WTC11 (cell line): ENCODE results near the gene RAB3IP. TPM values are rescaled to one million over a fixed set of nuclear protein-coding genes. Genes with fewer than 3 reads are reported as not detected.
"Not testable (repeated sequence)": the region's sequence is repeated elsewhere in the genome, so short reads cannot be mapped to it uniquely, and the experiment has no call there.

ENCODE experiments used
- ATAC-seq: fragments of 200-7000 bp; cut with Tn5 transposase; 2 replicates; pipeline ENCODE4 v1.10.0; 2021; ENCODE audit warnings: mild to moderate bottlenecking, moderate library complexity
- CTCF ChIA-PET: fragments of 300-600 bp; sonication (Branson Sonifier 250); formaldehyde crosslinking; loops from one replicate; lab custom pipeline; 2021; ENCODE audit warnings: antibody characterized with exemption; lab: Charles Lee
- POLR2A ChIA-PET: fragments of 350-600 bp; sonication (Branson Sonifier 250); formaldehyde crosslinking; loops from one replicate; lab custom pipeline; 2021; ENCODE audit warnings: antibody characterized with exemption; lab: Charles Lee
- DNase-seq: peaks from one replicate; pipeline ENCODE4 v3.0.0; 2021; ENCODE audit warnings: low spot score
- H3K27ac Mint-ChIP-seq: 2 replicates; pipeline ENCODE4 v1.8.0; 2021; ENCODE audit warnings: mixed read lengths
- H3K27me3 Mint-ChIP-seq: 2 replicates; pipeline ENCODE4 v1.8.0; 2021; ENCODE audit warnings: low read depth, mild to moderate bottlenecking, moderate library complexity, mixed read lengths
- H3K36me3 Mint-ChIP-seq: 2 replicates; pipeline ENCODE4 v1.8.0; 2021; ENCODE audit warnings: mixed read lengths
- H3K4me1 Mint-ChIP-seq: 2 replicates; pipeline ENCODE4 v1.8.0; 2022; ENCODE audit warnings: mixed read lengths
- H3K4me3 Mint-ChIP-seq: 2 replicates; pipeline ENCODE4 v1.8.0; 2021; ENCODE audit warnings: mild to moderate bottlenecking, moderate library complexity, mixed read lengths
- H3K9me3 Mint-ChIP-seq: 2 replicates; pipeline ENCODE4 v1.8.0; 2021; ENCODE audit warnings: mixed read lengths
- ESRRA ChIP-seq: sonication (generic); formaldehyde crosslinking; IDR thresholded peaks from 2 replicates; pipeline ENCODE4 v1.8.1; 2022; ENCODE audit warnings: mild to moderate bottlenecking, missing genetic modification reagents, borderline replicate concordance
- JAZF1 ChIP-seq: fragments of 250-450 bp; sonication (Bioruptor Pico); IDR thresholded peaks from 2 replicates; pipeline ENCODE4 v1.9.0; 2021; ENCODE audit warnings: moderate library complexity, mild to moderate bottlenecking, inconsistent platforms
- KAT7 ChIP-seq: sonication (generic); formaldehyde crosslinking; IDR thresholded peaks from 2 replicates; pipeline ENCODE4 v1.8.1; 2023; ENCODE audit warnings: missing genetic modification reagents, mild to moderate bottlenecking, borderline replicate concordance
- MAX ChIP-seq: sonication (generic); formaldehyde crosslinking; IDR thresholded peaks from 2 replicates; pipeline ENCODE4 v1.8.0; 2022; ENCODE audit warnings: mild to moderate bottlenecking, missing genetic modification reagents
- MYBL2 ChIP-seq: sonication (generic); formaldehyde crosslinking; IDR thresholded peaks from 2 replicates; pipeline ENCODE4 v1.8.1; 2023; ENCODE audit warnings: mild to moderate bottlenecking, moderate library complexity, missing genetic modification reagents
- NFYB ChIP-seq: sonication (generic); formaldehyde crosslinking; conservative IDR thresholded peaks from 2 replicates; pipeline ENCODE4 v1.8.0; 2022; ENCODE audit warnings: low read depth, missing genetic modification reagents
- PRRX2 ChIP-seq: fragments of 250-450 bp; sonication (Bioruptor Pico); IDR thresholded peaks from 2 replicates; pipeline ENCODE4 v1.8.0; 2021; ENCODE audit warnings: mild to moderate bottlenecking
- SMAD3 ChIP-seq: sonication (generic); formaldehyde crosslinking; IDR thresholded peaks from 2 replicates; pipeline ENCODE4 v1.8.0; 2022; ENCODE audit warnings: missing genetic modification reagents, mild to moderate bottlenecking, borderline replicate concordance
- SOX15 ChIP-seq: fragments of 250-450 bp; sonication (Bioruptor Pico); IDR thresholded peaks from 2 replicates; pipeline ENCODE4 v1.9.0; 2021; ENCODE audit warnings: mild to moderate bottlenecking
- USF1 ChIP-seq: sonication (generic); formaldehyde crosslinking; IDR thresholded peaks from 2 replicates; pipeline ENCODE4 v1.8.0; 2022; ENCODE audit warnings: mild to moderate bottlenecking, missing genetic modification reagents
- ZBTB43 ChIP-seq: sonication (generic); formaldehyde crosslinking; IDR thresholded peaks from 2 replicates; pipeline ENCODE4 v1.8.1; 2023; ENCODE audit warnings: mild to moderate bottlenecking, missing genetic modification reagents
- ZNF121 ChIP-seq: sonication (generic); formaldehyde crosslinking; IDR thresholded peaks from 2 replicates; pipeline ENCODE4 v1.8.0; 2023; ENCODE audit warnings: missing genetic modification reagents
- ZNF232 ChIP-seq: sonication (generic); formaldehyde crosslinking; IDR thresholded peaks from 2 replicates; pipeline ENCODE4 v1.8.0; 2022; ENCODE audit warnings: mild to moderate bottlenecking, missing genetic modification reagents
- ZNF263 ChIP-seq: sonication (generic); formaldehyde crosslinking; IDR thresholded peaks from 2 replicates; pipeline ENCODE4 v1.8.1; 2022; ENCODE audit warnings: low read depth, mild to moderate bottlenecking, moderate library complexity, missing genetic modification reagents
- total RNA-seq: library from RNA; stranded (reverse); gene quantifications from 3 replicates; pipeline ENCODE4 v1.2.3, GENCODE V29; 2021
- TF ChIP-seq, protein P1 (sequence below): fragments of 250-450 bp; sonication (Bioruptor Pico); IDR thresholded peaks from 2 replicates; pipeline ENCODE4 v1.9.0; 2021; ENCODE audit warnings: moderate library complexity, mild to moderate bottlenecking, inconsistent platforms, borderline replicate concordance
- TF ChIP-seq, protein P2 (sequence below): fragments of 200-600 bp; IDR thresholded peaks from 2 replicates; pipeline ENCODE4 v1.8.0; 2022; ENCODE audit warnings: antibody characterized with exemption
- TF ChIP-seq, protein P3 (sequence below): sonication (generic); formaldehyde crosslinking; IDR thresholded peaks from 2 replicates; pipeline ENCODE4 v1.8.0; 2022; ENCODE audit warnings: mild to moderate bottlenecking, missing genetic modification reagents
- TF ChIP-seq, protein P4 (sequence below): fragments of 250-450 bp; sonication (Bioruptor Pico); IDR thresholded peaks from 2 replicates; pipeline ENCODE4 v1.9.0; 2021; ENCODE audit warnings: mild to moderate bottlenecking
- TF ChIP-seq, protein P5 (sequence below): sonication (generic); formaldehyde crosslinking; IDR thresholded peaks from 2 replicates; pipeline ENCODE4 v1.8.0; 2023; ENCODE audit warnings: missing genetic modification reagents
- TF ChIP-seq, protein P6 (sequence below): fragments of 250-450 bp; sonication (Bioruptor Pico); IDR thresholded peaks from 2 replicates; pipeline ENCODE4 v1.9.0; 2021; ENCODE audit warnings: mild to moderate bottlenecking

Gene RAB3IP
- total RNA-seq, 1 experiment from 2014 or later: 47.2 TPM

GRCh38 chr12:69851976-69852375, 113.3 kb downstream of the RAB3IP start (continued):
- TF ChIP-seq ZBTB43 (CRISPR knock-in tag) (no peak), MAX (CRISPR knock-in tag) (no peak)
- TF ChIP-seq, protein P1, sequence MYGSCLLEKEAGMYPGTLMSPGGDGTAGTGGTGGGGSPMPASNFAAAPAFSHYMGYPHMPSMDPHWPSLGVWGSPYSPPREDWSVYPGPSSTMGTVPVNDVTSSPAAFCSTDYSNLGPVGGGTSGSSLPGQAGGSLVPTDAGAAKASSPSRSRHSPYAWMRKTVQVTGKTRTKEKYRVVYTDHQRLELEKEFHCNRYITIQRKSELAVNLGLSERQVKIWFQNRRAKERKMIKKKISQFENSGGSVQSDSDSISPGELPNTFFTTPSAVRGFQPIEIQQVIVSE (CRISPR knock-in tag): no peak
- TF ChIP-seq, protein P2, sequence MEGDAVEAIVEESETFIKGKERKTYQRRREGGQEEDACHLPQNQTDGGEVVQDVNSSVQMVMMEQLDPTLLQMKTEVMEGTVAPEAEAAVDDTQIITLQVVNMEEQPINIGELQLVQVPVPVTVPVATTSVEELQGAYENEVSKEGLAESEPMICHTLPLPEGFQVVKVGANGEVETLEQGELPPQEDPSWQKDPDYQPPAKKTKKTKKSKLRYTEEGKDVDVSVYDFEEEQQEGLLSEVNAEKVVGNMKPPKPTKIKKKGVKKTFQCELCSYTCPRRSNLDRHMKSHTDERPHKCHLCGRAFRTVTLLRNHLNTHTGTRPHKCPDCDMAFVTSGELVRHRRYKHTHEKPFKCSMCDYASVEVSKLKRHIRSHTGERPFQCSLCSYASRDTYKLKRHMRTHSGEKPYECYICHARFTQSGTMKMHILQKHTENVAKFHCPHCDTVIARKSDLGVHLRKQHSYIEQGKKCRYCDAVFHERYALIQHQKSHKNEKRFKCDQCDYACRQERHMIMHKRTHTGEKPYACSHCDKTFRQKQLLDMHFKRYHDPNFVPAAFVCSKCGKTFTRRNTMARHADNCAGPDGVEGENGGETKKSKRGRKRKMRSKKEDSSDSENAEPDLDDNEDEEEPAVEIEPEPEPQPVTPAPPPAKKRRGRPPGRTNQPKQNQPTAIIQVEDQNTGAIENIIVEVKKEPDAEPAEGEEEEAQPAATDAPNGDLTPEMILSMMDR: no peak

DNA sequence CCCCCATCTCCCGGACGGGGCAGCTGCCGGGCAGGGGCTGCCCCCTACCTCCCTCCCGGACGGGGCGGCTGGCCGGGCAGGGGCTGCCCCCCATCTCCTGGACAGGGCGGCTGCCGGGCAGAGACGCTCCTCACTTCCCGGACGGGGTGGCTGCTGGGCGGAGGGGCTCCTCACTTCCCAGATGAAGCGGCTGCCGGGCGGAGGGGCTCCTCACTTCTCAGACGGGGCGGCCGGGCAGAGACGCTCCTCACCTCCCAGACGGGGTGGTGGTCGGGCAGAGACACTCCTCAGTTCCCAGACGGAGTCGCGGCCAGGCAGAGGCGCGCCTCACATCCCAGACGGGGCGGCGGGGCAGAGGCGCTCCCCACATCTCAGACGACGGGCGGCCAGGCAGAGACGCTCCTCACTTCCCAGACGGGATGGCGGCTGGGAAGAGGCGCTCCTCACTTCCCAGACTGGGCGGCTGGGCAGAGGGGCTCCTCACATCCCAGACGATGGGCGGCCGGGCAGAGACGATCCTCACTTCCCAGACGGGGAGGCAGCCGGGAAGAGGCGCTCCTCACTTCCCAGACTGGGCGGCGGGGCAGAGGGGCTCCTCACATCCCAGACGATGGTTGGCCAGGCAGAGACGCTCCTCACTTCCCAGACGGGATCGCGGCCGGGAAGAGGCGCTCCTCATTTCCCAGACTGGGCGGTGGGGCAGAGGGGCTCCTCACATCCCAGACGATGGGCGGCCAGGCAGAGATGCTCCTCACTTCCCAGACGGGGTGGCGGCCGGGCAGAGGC, 114.7 kb downstream of the RAB3IP start:
- H3K27me3 Mint-ChIP-seq, ATAC-seq: not testable (repeated sequence)

DNA sequence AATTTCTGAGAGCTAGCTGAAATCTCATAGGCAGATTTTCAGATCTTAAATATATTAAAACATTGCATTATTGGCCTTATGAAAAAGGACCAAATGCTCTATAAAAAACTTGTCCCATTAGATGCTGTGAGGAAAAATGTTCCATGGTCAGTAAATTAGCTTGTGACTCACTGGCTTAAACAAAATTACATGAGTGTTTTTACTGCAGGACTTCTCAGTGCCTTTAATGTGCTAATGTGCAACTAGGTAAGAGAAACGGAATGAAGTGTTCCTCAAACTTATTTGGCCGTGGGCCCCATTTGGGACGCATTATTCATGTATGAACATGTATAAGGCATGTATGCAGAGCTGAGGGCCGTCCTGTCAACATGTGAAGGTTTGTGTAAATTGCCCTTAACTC, 128.0 kb downstream of the RAB3IP start:
- Mint-ChIP-seq H3K4me3 (no peak overlapping the region), H3K9me3 (no peaks in the 10 kb centered on the region), H3K4me1 (no peaks in the 10 kb centered on the region), H3K36me3 (no peaks in the 10 kb centered on the region), H3K27me3 (0 out of 2 replicates have a peak, but pooled peaks cover 4% of the 10 kb centered on the region), H3K27ac (no peak overlapping the region)
- no peak for ATAC-seq
- DNase-seq: no peak
- ChIA-PET CTCF (interaction anchor here (0.9 kb wide), 1 partner anchor 711 kb away, joined by 3 read pairs; no protein-coding TSS in a partner anchor), POLR2A (no interaction called here)
- TF ChIP-seq PRRX2 (CRISPR knock-in tag) (no peak), JAZF1 (CRISPR knock-in tag) (no peak), ZNF121 (CRISPR knock-in tag) (no peak), ZNF232 (CRISPR knock-in tag) (no peak), ZBTB43 (CRISPR knock-in tag) (no peak), KAT7 (CRISPR knock-in tag) (no peak), ZNF263 (CRISPR knock-in tag) (no peak), ESRRA (CRISPR knock-in tag) (no peak), MYBL2 (CRISPR knock-in tag) (no peak), USF1 (CRISPR knock-in tag) (no peak), NFYB (no peak), SMAD3 (no peak), SOX15 (no peak), MAX (CRISPR knock-in tag) (no peak)
- TF ChIP-seq, protein P3, sequence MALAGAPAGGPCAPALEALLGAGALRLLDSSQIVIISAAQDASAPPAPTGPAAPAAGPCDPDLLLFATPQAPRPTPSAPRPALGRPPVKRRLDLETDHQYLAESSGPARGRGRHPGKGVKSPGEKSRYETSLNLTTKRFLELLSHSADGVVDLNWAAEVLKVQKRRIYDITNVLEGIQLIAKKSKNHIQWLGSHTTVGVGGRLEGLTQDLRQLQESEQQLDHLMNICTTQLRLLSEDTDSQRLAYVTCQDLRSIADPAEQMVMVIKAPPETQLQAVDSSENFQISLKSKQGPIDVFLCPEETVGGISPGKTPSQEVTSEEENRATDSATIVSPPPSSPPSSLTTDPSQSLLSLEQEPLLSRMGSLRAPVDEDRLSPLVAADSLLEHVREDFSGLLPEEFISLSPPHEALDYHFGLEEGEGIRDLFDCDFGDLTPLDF (CRISPR knock-in tag): no peak
- TF ChIP-seq, protein P4, sequence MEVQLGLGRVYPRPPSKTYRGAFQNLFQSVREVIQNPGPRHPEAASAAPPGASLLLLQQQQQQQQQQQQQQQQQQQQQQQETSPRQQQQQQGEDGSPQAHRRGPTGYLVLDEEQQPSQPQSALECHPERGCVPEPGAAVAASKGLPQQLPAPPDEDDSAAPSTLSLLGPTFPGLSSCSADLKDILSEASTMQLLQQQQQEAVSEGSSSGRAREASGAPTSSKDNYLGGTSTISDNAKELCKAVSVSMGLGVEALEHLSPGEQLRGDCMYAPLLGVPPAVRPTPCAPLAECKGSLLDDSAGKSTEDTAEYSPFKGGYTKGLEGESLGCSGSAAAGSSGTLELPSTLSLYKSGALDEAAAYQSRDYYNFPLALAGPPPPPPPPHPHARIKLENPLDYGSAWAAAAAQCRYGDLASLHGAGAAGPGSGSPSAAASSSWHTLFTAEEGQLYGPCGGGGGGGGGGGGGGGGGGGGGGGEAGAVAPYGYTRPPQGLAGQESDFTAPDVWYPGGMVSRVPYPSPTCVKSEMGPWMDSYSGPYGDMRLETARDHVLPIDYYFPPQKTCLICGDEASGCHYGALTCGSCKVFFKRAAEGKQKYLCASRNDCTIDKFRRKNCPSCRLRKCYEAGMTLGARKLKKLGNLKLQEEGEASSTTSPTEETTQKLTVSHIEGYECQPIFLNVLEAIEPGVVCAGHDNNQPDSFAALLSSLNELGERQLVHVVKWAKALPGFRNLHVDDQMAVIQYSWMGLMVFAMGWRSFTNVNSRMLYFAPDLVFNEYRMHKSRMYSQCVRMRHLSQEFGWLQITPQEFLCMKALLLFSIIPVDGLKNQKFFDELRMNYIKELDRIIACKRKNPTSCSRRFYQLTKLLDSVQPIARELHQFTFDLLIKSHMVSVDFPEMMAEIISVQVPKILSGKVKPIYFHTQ (CRISPR knock-in tag): no peak
- TF ChIP-seq, protein P5, sequence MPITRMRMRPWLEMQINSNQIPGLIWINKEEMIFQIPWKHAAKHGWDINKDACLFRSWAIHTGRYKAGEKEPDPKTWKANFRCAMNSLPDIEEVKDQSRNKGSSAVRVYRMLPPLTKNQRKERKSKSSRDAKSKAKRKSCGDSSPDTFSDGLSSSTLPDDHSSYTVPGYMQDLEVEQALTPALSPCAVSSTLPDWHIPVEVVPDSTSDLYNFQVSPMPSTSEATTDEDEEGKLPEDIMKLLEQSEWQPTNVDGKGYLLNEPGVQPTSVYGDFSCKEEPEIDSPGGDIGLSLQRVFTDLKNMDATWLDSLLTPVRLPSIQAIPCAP (CRISPR knock-in tag): no peak
- TF ChIP-seq, protein P6, sequence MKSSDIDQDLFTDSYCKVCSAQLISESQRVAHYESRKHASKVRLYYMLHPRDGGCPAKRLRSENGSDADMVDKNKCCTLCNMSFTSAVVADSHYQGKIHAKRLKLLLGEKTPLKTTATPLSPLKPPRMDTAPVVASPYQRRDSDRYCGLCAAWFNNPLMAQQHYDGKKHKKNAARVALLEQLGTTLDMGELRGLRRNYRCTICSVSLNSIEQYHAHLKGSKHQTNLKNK (CRISPR knock-in tag): no peak

More for the DNA sequence above, 114.7 kb downstream of the RAB3IP start:
- H3K27ac Mint-ChIP-seq, H3K4me3 Mint-ChIP-seq, POLR2A ChIA-PET, H3K4me1 Mint-ChIP-seq, CTCF ChIA-PET, DNase-seq: not testable (repeated sequence)
- peaks cover 44% of the 10 kb centered on the region for H3K9me3 Mint-ChIP-seq
- peaks cover 36% of the 10 kb centered on the region for H3K36me3 Mint-ChIP-seq
